ENCODE measurements around the gene MAPK8.

- TF ChIP-seq SUZ12 (IDR thresholded peaks at IDR 0.05; ENCODE audit: extremely low read depth, insufficient read depth, insufficient read length), result no peak
- TF ChIP-seq ZNF274 (IDR thresholded peaks at IDR 0.05; ENCODE audit: low read depth, low read length), result no peak
Observed at GRCh38 chr10:48294431-48294830, 12.0 kb upstream of the MAPK8 start.
